Neural cell (in vitro differentiated cells): ENCODE results near the gene TAPBPL. TPM values are rescaled to one million over a fixed set of nuclear protein-coding genes. Genes with fewer than 3 reads are reported as not detected.
"Not testable (repeated sequence)": the region's sequence is repeated elsewhere in the genome, so short reads cannot be mapped to it uniquely, and the experiment has no call there.

Experiments used
- H2AFZ ChIP-seq: fragments of 200-600, 300-800 bp; sonication (generic), shearing (Covaris generic); 2 replicates; pipeline ENCODE4 v1.6.0; 2014; ENCODE audit warnings: low read depth, mild to moderate bottlenecking, antibody characterized with exemption, low read length, moderate library complexity
- H3F3A ChIP-seq: fragments of 200-600 bp; shearing (Covaris generic); 2 replicates; pipeline ENCODE4 v1.6.1; 2016; ENCODE audit warnings: mild to moderate bottlenecking, moderate library complexity, mixed read lengths, antibody characterized with exemption, low read length; ENCODE audit not compliant: insufficient read depth, poor library complexity, severe bottlenecking
- H3K27ac ChIP-seq: fragments of 200-600, 300-800 bp; sonication (generic), shearing (Covaris generic); 2 replicates; pipeline ENCODE4 v1.5.1; 2014; ENCODE audit warnings: mild to moderate bottlenecking, low read length, moderate library complexity
- H3K27me3 ChIP-seq: fragments of 300-800, 200-600 bp; sonication (generic), shearing (Covaris generic); 2 replicates; pipeline ENCODE4 v1.6.0; 2014; ENCODE audit warnings: mild to moderate bottlenecking, low read depth, low read length, moderate library complexity; ENCODE audit not compliant: insufficient read depth
- H3K36me3 ChIP-seq: fragments of 300-800, 200-600 bp; sonication (generic), shearing (Covaris generic); 2 replicates; pipeline ENCODE4 v1.5.1; 2014; ENCODE audit warnings: mild to moderate bottlenecking, antibody characterized with exemption, low read length, moderate library complexity; ENCODE audit not compliant: insufficient read depth
- H3K4me2 ChIP-seq: fragments of 300-800, 200-600 bp; sonication (generic), shearing (Covaris generic); 2 replicates; pipeline ENCODE4 v1.6.0; 2014; ENCODE audit warnings: mild to moderate bottlenecking, low read length
- H3K4me3 ChIP-seq: fragments of 300-800, 200-600 bp; sonication (generic), shearing (Covaris generic); 2 replicates; pipeline ENCODE4 v1.5.1; 2014; ENCODE audit warnings: mild to moderate bottlenecking, low read length, moderate library complexity
- H3K79me2 ChIP-seq: fragments of 200-600 bp; shearing (Covaris generic); replicated peaks from 2 replicates; pipeline ENCODE4 v1.6.0; 2014; ENCODE audit warnings: mild to moderate bottlenecking, low read length, moderate library complexity; ENCODE audit not compliant: insufficient read depth
- H3K9ac ChIP-seq: fragments of 300-800, 200-600 bp; sonication (generic), shearing (Covaris generic); 2 replicates; pipeline ENCODE4 v1.6.1; 2016; ENCODE audit warnings: mild to moderate bottlenecking, low read length, mixed read lengths
- H3K9me2 ChIP-seq: fragments of 200-600 bp; shearing (Covaris generic); 2 replicates; pipeline ENCODE4 v1.6.1; 2016; ENCODE audit warnings: mild to moderate bottlenecking, low read length, mixed read lengths; ENCODE audit not compliant: insufficient read depth
- H3K9me3 ChIP-seq: fragments of 200-600, 300-800 bp; sonication (generic), shearing (Covaris generic); 2 replicates; pipeline ENCODE4 v1.6.1; 2016; ENCODE audit warnings: mild to moderate bottlenecking, mixed run types, low read length, moderate library complexity, mixed read lengths
- H4K20me1 ChIP-seq: fragments of 200-600 bp; shearing (Covaris generic); 2 replicates; pipeline ENCODE4 v1.6.1; 2016; ENCODE audit warnings: mild to moderate bottlenecking, mixed run types; ENCODE audit not compliant: insufficient read depth
- CTCF ChIP-seq: fragments of 450-650 bp; IDR thresholded peaks from 2 replicates; pipeline ENCODE4 v1.5.1; 2014; ENCODE audit warnings: antibody characterized with exemption, mild to moderate bottlenecking, moderate library complexity; ENCODE audit not compliant: poor library complexity, severe bottlenecking
- EP300 ChIP-seq: fragments of 450-650 bp; conservative IDR thresholded peaks from 2 replicates; pipeline ENCODE4 v1.6.1; 2014; ENCODE audit warnings: antibody characterized with exemption, mild to moderate bottlenecking, moderate library complexity; ENCODE audit not compliant: poor library complexity, severe bottlenecking
- EZH2 ChIP-seq: fragments of 200-600, 300-800 bp; shearing (Covaris generic), sonication (generic); IDR thresholded peaks from 2 replicates; pipeline ENCODE4 v1.6.1; 2014; ENCODE audit warnings: antibody characterized with exemption, low read length, borderline replicate concordance, mild to moderate bottlenecking; ENCODE audit not compliant: insufficient read depth, poor library complexity, severe bottlenecking
- MXI1 ChIP-seq: fragments of 450-650 bp; conservative IDR thresholded peaks from 2 replicates; pipeline ENCODE4 v1.6.1; 2014; ENCODE audit warnings: antibody characterized with exemption, mild to moderate bottlenecking; ENCODE audit not compliant: poor library complexity, severe bottlenecking
- POLR2AphosphoS5 ChIP-seq: IDR thresholded peaks from 2 replicates; pipeline ENCODE4 v1.6.1; 2012
- RAD21 ChIP-seq: fragments of 450-650 bp; conservative IDR thresholded peaks from 2 replicates; pipeline ENCODE4 v1.6.1; 2014; ENCODE audit warnings: antibody characterized with exemption, mild to moderate bottlenecking, moderate library complexity
- REST ChIP-seq: IDR thresholded peaks from 2 replicates; pipeline ENCODE4 v1.6.1; 2012; ENCODE audit warnings: borderline replicate concordance
- SMC3 ChIP-seq: fragments of 450-650 bp; conservative IDR thresholded peaks from 2 replicates; pipeline ENCODE4 v1.6.1; 2014; ENCODE audit warnings: antibody characterized with exemption, mild to moderate bottlenecking, moderate library complexity; ENCODE audit not compliant: poor library complexity
- TAF1 ChIP-seq: IDR thresholded peaks from 2 replicates; pipeline ENCODE4 v1.6.1; 2012; ENCODE audit warnings: low read depth
- polyA plus RNA-seq: library from polyadenylated mRNA; depleted of rRNA; stranded (reverse); fragments of >200 nt; gene quantifications from 2 replicates; pipeline ENCODE4 v1.2.3, GENCODE V29; 2014

The TAPBPL gene
- polyA plus RNA-seq, 1 donor from 2014 or later = not detected

- Histone ChIP-seq H3K36me3 (no peaks in the 10 kb centered on the region), H3K27ac (no peak overlapping the region), H2AFZ (no peak overlapping the region), H4K20me1 (no peaks in the 10 kb centered on the region), H3K79me2 (no peaks in the 10 kb centered on the region), H3K27me3 (no peaks in the 10 kb centered on the region), H3F3A (no peaks in the 10 kb centered on the region), H3K9ac (no peak overlapping the region), H3K9me3 (no peaks in the 10 kb centered on the region), H3K9me2 (no peaks in the 10 kb centered on the region), H3K4me3 (no peak overlapping the region), H3K4me2 (no peak overlapping the region)
- TF ChIP-seq CTCF (peak; percentile 86), RAD21 (peak; percentile 88), POLR2AphosphoS5 (no peak), MXI1 (no peak), SMC3 (peak; percentile 88), EP300 (no peak), EZH2 (no peak)
Measured at GRCh38 chr12:6465467-6466183, 13.8 kb downstream of the TAPBPL start.

- no peak for TF ChIP-seq SMC3
- TF ChIP-seq RAD21 = no peak
- TF ChIP-seq REST = no peak
- no peak for TF ChIP-seq CTCF
- no peak for TF ChIP-seq TAF1
- no peak for TF ChIP-seq POLR2AphosphoS5
- no peak for TF ChIP-seq EP300
- TF ChIP-seq MXI1 = no peak
- no peak for TF ChIP-seq EZH2
Measured at GRCh38 chr12:6466184-6466573, 14.3 kb downstream of the TAPBPL start.

GRCh38 chr12:6466751-6467150, 14.9 kb downstream of the TAPBPL start:
- not testable (repeated sequence) for H3K27ac ChIP-seq, H2AFZ ChIP-seq, H3K9ac ChIP-seq, H4K20me1 ChIP-seq, H3K4me2 ChIP-seq, H3K9me3 ChIP-seq, H3K9me2 ChIP-seq, H3K27me3 ChIP-seq, H3F3A ChIP-seq, H3K79me2 ChIP-seq, H3K36me3 ChIP-seq, H3K4me3 ChIP-seq

More at GRCh38 chr12:6466184-6466573, 14.3 kb downstream of the TAPBPL start:
- Histone ChIP-seq H3K36me3 (no peaks in the 10 kb centered on the region), H3K4me2 (no peak overlapping the region), H4K20me1 (no peaks in the 10 kb centered on the region), H3K27ac (no peak overlapping the region), H3K9ac (no peak overlapping the region), H3K4me3 (no peak overlapping the region), H2AFZ (no peak overlapping the region), H3K9me2 (no peaks in the 10 kb centered on the region), H3K79me2 (no peaks in the 10 kb centered on the region), H3K9me3 (no peaks in the 10 kb centered on the region), H3F3A (no peaks in the 10 kb centered on the region), H3K27me3 (no peaks in the 10 kb centered on the region)
